Fibroblast of lung (primary cell): Measurements from ENCODE around the gene DCDC2. TPM values are rescaled to one million over a fixed set of nuclear protein-coding genes. Genes with fewer than 3 reads are reported as not detected.

Experiments
- DNase-seq, 2 donors: peaks; one replicate each; pipeline versions ENCODE4 v3.0.0 to v3.0.0-alpha.2; 2010; ENCODE audit warnings: low read depth in 2 of 2
- H2AFZ ChIP-seq: 2 replicates; pipeline ENCODE4 v1.5.1; 2012; ENCODE audit warnings: low read length, control low read depth, inconsistent platforms
- H3K27ac ChIP-seq: 2 replicates; pipeline ENCODE4 v1.5.1; 2011; ENCODE audit warnings: low read length, control low read depth; ENCODE audit not compliant: insufficient read depth
- H3K27me3 ChIP-seq: 2 replicates; pipeline ENCODE4 v1.5.1; 2011; ENCODE audit warnings: mild to moderate bottlenecking, low read length; ENCODE audit not compliant: control insufficient read depth, insufficient read depth
- H3K36me3 ChIP-seq: 2 replicates; pipeline ENCODE4 v1.5.1; 2011; ENCODE audit warnings: low read length; ENCODE audit not compliant: control insufficient read depth, insufficient read depth
- H3K4me1 ChIP-seq: 2 replicates; pipeline ENCODE4 v1.5.1; 2011; ENCODE audit warnings: low read length; ENCODE audit not compliant: control insufficient read depth, insufficient read depth; ENCODE audit errors: extremely low read depth
- H3K4me2 ChIP-seq: 2 replicates; pipeline ENCODE4 v1.5.1; 2011; ENCODE audit warnings: low read length, control low read depth; ENCODE audit not compliant: insufficient read depth; ENCODE audit errors: extremely low read depth
- H3K4me3 ChIP-seq, 4 experiments: fragments of 200-600 bp in 1 of 4; sonication (generic) in 1 of 4; replicated peaks in 1 of 4; 2 replicates each; pipeline ENCODE4 v1.5.1; 2011 to 2016; ENCODE audit warnings: low read length in 4 of 4, low read depth in 3 of 4, mild to moderate bottlenecking in 3 of 4, control low read depth in 2 of 4, inconsistent platforms in 1 of 4, mixed read lengths in 1 of 4; ENCODE audit not compliant: insufficient read depth in 1 of 4; ENCODE audit errors: control extremely low read depth in 1 of 4
- H3K79me2 ChIP-seq: 2 replicates; pipeline ENCODE4 v1.5.1; 2012; ENCODE audit warnings: mild to moderate bottlenecking, low read length, inconsistent platforms; ENCODE audit not compliant: control insufficient read depth, insufficient read depth
- H3K9ac ChIP-seq: 2 replicates; pipeline ENCODE4 v1.5.1; 2011; ENCODE audit warnings: mild to moderate bottlenecking, low read length, control low read depth; ENCODE audit not compliant: insufficient read depth
- H3K9me3 ChIP-seq: 2 replicates; pipeline ENCODE4 v1.5.1; 2012; ENCODE audit warnings: low read depth, low read length; ENCODE audit not compliant: control insufficient read depth, insufficient read depth
- H4K20me1 ChIP-seq: 2 replicates; pipeline ENCODE4 v1.5.1; 2011; ENCODE audit warnings: low read length; ENCODE audit not compliant: control insufficient read depth, insufficient read depth; ENCODE audit errors: extremely low read depth
- CTCF ChIP-seq, 2 donors: IDR thresholded peaks in 1 of 2; conservative IDR thresholded peaks in 1 of 2; 1 replicate in 1 of 2; 2 replicates in 1 of 2; pipeline ENCODE4 v1.5.1; 2011 to 2012; ENCODE audit warnings: low read length in 2 of 2, control low read depth in 1 of 2, inconsistent platforms in 1 of 2, low read depth in 1 of 2, mild to moderate bottlenecking in 1 of 2
- EZH2 ChIP-seq: IDR thresholded peaks from 2 replicates; pipeline ENCODE4 v1.5.1; 2012; ENCODE audit warnings: low read length, control low read depth, mild to moderate bottlenecking; ENCODE audit errors: missing control alignments
- polyA plus RNA-seq, 2 donors: library from polyadenylated mRNA; depleted of rRNA in 1 of 2; stranded (reverse) in 1 of 2; unstranded in 1 of 2; fragments of >200 nt; gene quantifications; 2 replicates each; pipeline ENCODE4 v1.2.1, GENCODE V29; 2011 to 2012; ENCODE audit warnings: missing spikeins in 1 of 2
- total RNA-seq: library from RNA; depleted of rRNA; stranded (reverse); fragments of >200 nt; gene quantifications from 2 replicates; pipeline ENCODE4 v1.2.1, GENCODE V29; 2014

Gene DCDC2
- total and polyA plus RNA-seq, 2 donors (not counting 1 experiment from before 2014, with no cell fraction given): 0.01 TPM; not detected in 1

- Histone ChIP-seq H3K27me3 (no peaks in the 10 kb centered on the region), H4K20me1 (no peaks in the 10 kb centered on the region), H3K27ac (peak overlapping the region; percentile 42), H3K4me2 (no peak overlapping the region), H3K4me3 (no peak overlapping the region), H3K79me2 (no peaks in the 10 kb centered on the region), H3K9ac (no peak overlapping the region), H2AFZ (peak overlapping the region; percentile 10), H3K9me3 (no peaks in the 10 kb centered on the region), H3K36me3 (no peaks in the 10 kb centered on the region), H3K4me1 (peaks cover 2% of the 10 kb centered on the region)
- no peak for TF ChIP-seq EZH2
- DNase-seq: peak; percentile 58 to 60
These were observed 129.1 kb downstream of the DCDC2 start for GRCh38 chr6:24228681-24229255.

- Histone ChIP-seq H3K9ac (no peak overlapping the region), H3K79me2 (no peaks in the 10 kb centered on the region), H2AFZ (no peak overlapping the region), H3K4me1 (peaks cover 2% of the 10 kb centered on the region), H3K4me3 (no peak overlapping the region), H3K9me3 (no peaks in the 10 kb centered on the region), H3K27ac (no peak overlapping the region), H3K36me3 (no peaks in the 10 kb centered on the region), H4K20me1 (no peaks in the 10 kb centered on the region), H3K4me2 (no peak overlapping the region), H3K27me3 (no peaks in the 10 kb centered on the region)
- DNase-seq: no peak
- TF ChIP-seq CTCF (conservative IDR thresholded peaks at IDR 0.05 in 1 of 2, IDR thresholded peaks at IDR 0.05 in 1 of 2; ENCODE audit: low read depth in 1 of 2, low read length in 2 of 2): no peak
- TF ChIP-seq EZH2: no peak
These were observed 129.7 kb downstream of the DCDC2 start for GRCh38 chr6:24228123-24228522.

GRCh38 chr6:24227556-24227955 lies 130.3 kb downstream of the DCDC2 start:
- Histone ChIP-seq H3K27ac (no peak overlapping the region), H3K79me2 (no peaks in the 10 kb centered on the region), H3K27me3 (no peaks in the 10 kb centered on the region), H4K20me1 (no peaks in the 10 kb centered on the region), H2AFZ (no peak overlapping the region), H3K4me1 (peaks cover 2% of the 10 kb centered on the region), H3K36me3 (no peaks in the 10 kb centered on the region), H3K4me2 (no peak overlapping the region), H3K9me3 (no peaks in the 10 kb centered on the region), H3K9ac (no peak overlapping the region), H3K4me3 (no peak overlapping the region)
- peak in 1 of 2 donors; percentile 30 for DNase-seq
- TF ChIP-seq CTCF (conservative IDR thresholded peaks at IDR 0.05 in 1 of 2, IDR thresholded peaks at IDR 0.05 in 1 of 2; ENCODE audit: low read depth in 1 of 2, low read length in 2 of 2) (no peak), EZH2 (no peak)
